Lower lobe of right lung (tissue), 2 donors: ENCODE data around the gene ANKFN1. TPM values are rescaled to one million over a fixed set of nuclear protein-coding genes. Genes with fewer than 3 reads are reported as not detected.

Experiments
- ATAC-seq, 2 donors: fragments of 200-7000 bp; cut with Tn5 transposase; one replicate each; pipeline ENCODE4 v1.9.1; 2020 to 2022; ENCODE audit warnings: mild to moderate bottlenecking in 2 of 2, moderate library complexity in 2 of 2
- DNase-seq: peaks from one replicate; pipeline ENCODE4 v3.0.0-alpha.2; 2020
- H3K27ac ChIP-seq: fragments of 200-600 bp; one replicate; pipeline ENCODE4 v1.8.0; 2022
- H3K27me3 ChIP-seq: fragments of 200-600 bp; one replicate; pipeline ENCODE4 v1.8.0; 2022; ENCODE audit warnings: low read depth
- H3K36me3 ChIP-seq: fragments of 200-600 bp; one replicate; pipeline ENCODE4 v1.8.0; 2022; ENCODE audit warnings: mild to moderate bottlenecking
- H3K4me1 ChIP-seq: fragments of 200-600 bp; one replicate; pipeline ENCODE4 v1.8.0; 2022
- H3K4me3 ChIP-seq: fragments of 200-600 bp; one replicate; pipeline ENCODE4 v1.8.0; 2022; ENCODE audit warnings: mild to moderate bottlenecking
- H3K9me3 ChIP-seq: fragments of 200-600 bp; one replicate; pipeline ENCODE4 v1.8.0; 2022
- CTCF ChIP-seq: fragments of 200-600 bp; IDR thresholded peaks from one replicate; pipeline ENCODE4 v1.8.0; 2022; ENCODE audit warnings: antibody characterized with exemption, mild to moderate bottlenecking
- intact Hi-C: fragments of 100-400 bp; cut with DNase I; formaldehyde crosslinking; loops from one replicate; pipeline ENCODE4 v1.11.0; 2022
- total RNA-seq: library from RNA; stranded (reverse); fragmentation: NEBNext Ultra II Directional; extraction: Animal tissue kit (Norgen Biotek cat#: 25700); gene quantifications from one replicate; pipeline ENCODE4 v1.2.1, GENCODE V29; 2021
- donor health status: DM: no; HTN: yes; CAD: no; lungs with severe emphysema.

ANKFN1 gene
- total RNA-seq, 1 donor from 2014 or later, result 4.3 TPM

GRCh38 chr17:56313201-56313600 is 159.9 kb downstream of the ANKFN1 start:
- H3K27me3 ChIP-seq, result no peaks in the 10 kb centered on the region
- H3K36me3 ChIP-seq, result no peaks in the 10 kb centered on the region
- intact Hi-C loops, result no loop called here
- H3K27ac ChIP-seq, result no peak overlapping the region
- no peak overlapping the region for H3K4me3 ChIP-seq
- no peaks in the 10 kb centered on the region for H3K9me3 ChIP-seq
- TF ChIP-seq CTCF, result no peak
- ATAC-seq (peak in 1 of 2 donors; percentile 74), DNase-seq (no peak)
- H3K4me1 ChIP-seq, result no peaks in the 10 kb centered on the region

GRCh38 chr17:56314026-56314425 is 160.8 kb downstream of the ANKFN1 start:
- Histone ChIP-seq H3K4me1 (no peaks in the 10 kb centered on the region), H3K27ac (no peak overlapping the region), H3K27me3 (no peaks in the 10 kb centered on the region), H3K9me3 (no peaks in the 10 kb centered on the region), H3K4me3 (no peak overlapping the region), H3K36me3 (no peaks in the 10 kb centered on the region)
- ATAC-seq, result no peak
- TF ChIP-seq CTCF, result no peak
- intact Hi-C loops, result no loop called here
- no peak for DNase-seq

GRCh38 chr17:56314984-56315602 is 161.8 kb downstream of the ANKFN1 start:
- no peak overlapping the region for H3K27ac ChIP-seq
- no peak for TF ChIP-seq CTCF
- H3K4me3 ChIP-seq, result no peak overlapping the region
- DNase-seq (no peak), ATAC-seq (no peak)
- intact Hi-C loops, result no loop called here
- no peaks in the 10 kb centered on the region for H3K9me3 ChIP-seq
- no peaks in the 10 kb centered on the region for H3K4me1 ChIP-seq
- no peaks in the 10 kb centered on the region for H3K36me3 ChIP-seq
- no peaks in the 10 kb centered on the region for H3K27me3 ChIP-seq

GRCh38 chr17:56316604-56317003 is 163.3 kb downstream of the ANKFN1 start:
- TF ChIP-seq CTCF, result no peak
- Histone ChIP-seq H3K27ac (no peak overlapping the region), H3K27me3 (no peaks in the 10 kb centered on the region), H3K36me3 (no peaks in the 10 kb centered on the region), H3K9me3 (no peaks in the 10 kb centered on the region), H3K4me3 (no peak overlapping the region), H3K4me1 (no peaks in the 10 kb centered on the region)
- intact Hi-C loops, result no loop called here
- no peak for DNase-seq
- ATAC-seq, result no peak

- DNase-seq (no peak), ATAC-seq (no peak)
- Histone ChIP-seq H3K4me1 (no peaks in the 10 kb centered on the region), H3K27ac (no peak overlapping the region), H3K27me3 (no peaks in the 10 kb centered on the region), H3K4me3 (no peak overlapping the region), H3K36me3 (no peaks in the 10 kb centered on the region), H3K9me3 (no peaks in the 10 kb centered on the region)
- TF ChIP-seq CTCF, result no peak
- intact Hi-C loops, result no loop called here
Observed at GRCh38 chr17:56317351-56318208, 164.3 kb downstream of the ANKFN1 start.
